Liver (tissue), 3 donors: ENCODE data around the gene YY1.

Experiments
- CTCF ChIP-seq: fragments of 150-350 bp; IDR thresholded peaks from 2 replicates; pipeline ENCODE4 v1.5.1; 2017; ENCODE audit warnings: improper control_type of control experiment, low read depth, low read length; ENCODE audit not compliant: missing input control
- EGR1 ChIP-seq, 2 donors: IDR thresholded peaks; 2 replicates each; pipeline ENCODE4 v1.6.1; 2016 to 2018; ENCODE audit warnings: antibody characterized with exemption in 2 of 2, low read depth in 2 of 2
- FOXA1 ChIP-seq: IDR thresholded peaks from 2 replicates; pipeline ENCODE4 v1.6.1; 2016; ENCODE audit warnings: antibody characterized with exemption
- JUND ChIP-seq, 2 donors: IDR thresholded peaks; 2 replicates each; pipeline ENCODE4 v1.6.1; 2016; ENCODE audit warnings: antibody characterized with exemption in 2 of 2
- MAX ChIP-seq: IDR thresholded peaks from 2 replicates; pipeline ENCODE4 v1.6.1; 2016; ENCODE audit warnings: antibody characterized with exemption
- RAD21 ChIP-seq, 2 donors: IDR thresholded peaks; 2 replicates each; pipeline ENCODE4 v1.6.1; 2016; ENCODE audit warnings: antibody characterized with exemption in 2 of 2, mild to moderate bottlenecking in 2 of 2
- REST ChIP-seq: IDR thresholded peaks from 2 replicates; pipeline ENCODE4 v1.6.1; 2016; ENCODE audit warnings: antibody characterized with exemption, mild to moderate bottlenecking
- YY1 ChIP-seq: IDR thresholded peaks from 2 replicates; pipeline ENCODE4 v1.6.1; 2016; ENCODE audit warnings: antibody characterized with exemption, mild to moderate bottlenecking
- ZBTB33 ChIP-seq: IDR thresholded peaks from 2 replicates; pipeline ENCODE4 v1.6.1; 2016; ENCODE audit warnings: antibody characterized with exemption
- donor health status: healthy.
- donor health status: healthy.

GRCh38 chr14:100320157-100320856, 81.4 kb downstream of the YY1 start:
- TF ChIP-seq CTCF (no peak), MAX (no peak), REST (no peak), FOXA1 (no peak), ZBTB33 (no peak), EGR1 (IDR thresholded peaks at IDR 0.05; ENCODE audit: low read depth in 2 of 2) (no peak), YY1 (no peak), JUND (IDR thresholded peaks at IDR 0.05) (no peak), RAD21 (IDR thresholded peaks at IDR 0.05) (no peak)
